HL-60 (cell line): ENCODE measurements around the gene ZEB1.

Experiments used
- DNase-seq, 2 experiments: peaks; one replicate each; pipeline ENCODE4 v3.0.0-alpha.2; 2010 to 2020; ENCODE audit warnings: low read depth in 1 of 2, low spot score in 1 of 2
- H3K27ac ChIP-seq: fragments of 250-450 bp; sonication (Bioruptor Pico); replicated peaks from 2 replicates; pipeline ENCODE4 v1.5.1; 2020; ENCODE audit warnings: mild to moderate bottlenecking, moderate library complexity
- H3K27me3 ChIP-seq: fragments of 250-450 bp; sonication (Bioruptor Pico); 2 replicates; pipeline ENCODE4 v1.5.1; 2021; ENCODE audit warnings: mild to moderate bottlenecking, moderate library complexity; ENCODE audit not compliant: insufficient read depth, poor library complexity, severe bottlenecking
- H3K4me3 ChIP-seq: replicated peaks from 2 replicates; pipeline ENCODE4 v1.5.1; 2011; ENCODE audit warnings: mild to moderate bottlenecking, control low read depth, low read length; ENCODE audit not compliant: insufficient read depth
- GABPA ChIP-seq: IDR thresholded peaks from 2 replicates; pipeline ENCODE4 v1.6.1; 2012; ENCODE audit warnings: low read depth
- POLR2AphosphoS5 ChIP-seq: IDR thresholded peaks from 2 replicates; pipeline ENCODE4 v1.6.1; 2012; ENCODE audit warnings: low read depth
- SPI1 ChIP-seq: IDR thresholded peaks from 2 replicates; pipeline ENCODE4 v1.6.1; 2012; ENCODE audit warnings: low read depth, mild to moderate bottlenecking, borderline replicate concordance
- TF ChIP-seq, protein P1 (sequence below): IDR thresholded peaks from one replicate; pipeline ENCODE4 v1.5.1; 2011; ENCODE audit warnings: low read length, control low read depth, inconsistent platforms; ENCODE audit not compliant: insufficient read depth
- TF ChIP-seq, protein P2 (sequence below): IDR thresholded peaks from 2 replicates; pipeline ENCODE4 v1.6.1; 2012; ENCODE audit warnings: low read depth; ENCODE audit not compliant: insufficient replicate concordance

The ZEB1 gene

DNA sequence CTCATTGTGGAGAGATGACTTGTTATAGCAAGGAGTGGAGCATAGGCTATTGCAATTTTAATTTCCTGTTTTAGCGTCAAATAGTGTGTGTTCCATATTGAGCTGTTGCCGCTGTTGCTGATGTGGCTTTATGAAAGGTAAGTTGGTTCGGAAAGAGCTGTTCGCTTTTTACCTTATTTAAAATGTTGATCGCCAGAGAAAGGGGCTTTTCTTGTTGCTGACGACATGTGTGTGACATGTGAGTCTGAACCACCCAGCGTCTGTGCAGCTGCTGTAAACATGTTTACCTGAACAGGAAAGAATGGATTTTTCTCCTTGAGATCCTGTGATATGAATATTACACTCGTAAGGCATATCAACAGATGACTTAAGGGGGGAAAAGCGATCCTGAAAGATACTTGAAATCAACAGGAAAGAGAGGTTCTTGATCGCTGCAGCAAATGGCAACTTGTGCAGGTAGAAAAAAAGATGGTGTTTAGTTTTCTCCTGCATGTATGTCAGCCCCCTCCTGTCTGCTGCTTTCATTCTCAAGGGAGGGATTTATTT lies 2.5 kb downstream of the ZEB1 start:
- Histone ChIP-seq H3K27ac (no peak overlapping the region), H3K27me3 (no peaks in the 10 kb centered on the region), H3K4me3 (peak overlapping the region; percentile 97)
- TF ChIP-seq GABPA (no peak), POLR2AphosphoS5 (no peak)
- TF ChIP-seq, protein P1, sequence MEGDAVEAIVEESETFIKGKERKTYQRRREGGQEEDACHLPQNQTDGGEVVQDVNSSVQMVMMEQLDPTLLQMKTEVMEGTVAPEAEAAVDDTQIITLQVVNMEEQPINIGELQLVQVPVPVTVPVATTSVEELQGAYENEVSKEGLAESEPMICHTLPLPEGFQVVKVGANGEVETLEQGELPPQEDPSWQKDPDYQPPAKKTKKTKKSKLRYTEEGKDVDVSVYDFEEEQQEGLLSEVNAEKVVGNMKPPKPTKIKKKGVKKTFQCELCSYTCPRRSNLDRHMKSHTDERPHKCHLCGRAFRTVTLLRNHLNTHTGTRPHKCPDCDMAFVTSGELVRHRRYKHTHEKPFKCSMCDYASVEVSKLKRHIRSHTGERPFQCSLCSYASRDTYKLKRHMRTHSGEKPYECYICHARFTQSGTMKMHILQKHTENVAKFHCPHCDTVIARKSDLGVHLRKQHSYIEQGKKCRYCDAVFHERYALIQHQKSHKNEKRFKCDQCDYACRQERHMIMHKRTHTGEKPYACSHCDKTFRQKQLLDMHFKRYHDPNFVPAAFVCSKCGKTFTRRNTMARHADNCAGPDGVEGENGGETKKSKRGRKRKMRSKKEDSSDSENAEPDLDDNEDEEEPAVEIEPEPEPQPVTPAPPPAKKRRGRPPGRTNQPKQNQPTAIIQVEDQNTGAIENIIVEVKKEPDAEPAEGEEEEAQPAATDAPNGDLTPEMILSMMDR = no peak
- no peak for DNase-seq

DNA sequence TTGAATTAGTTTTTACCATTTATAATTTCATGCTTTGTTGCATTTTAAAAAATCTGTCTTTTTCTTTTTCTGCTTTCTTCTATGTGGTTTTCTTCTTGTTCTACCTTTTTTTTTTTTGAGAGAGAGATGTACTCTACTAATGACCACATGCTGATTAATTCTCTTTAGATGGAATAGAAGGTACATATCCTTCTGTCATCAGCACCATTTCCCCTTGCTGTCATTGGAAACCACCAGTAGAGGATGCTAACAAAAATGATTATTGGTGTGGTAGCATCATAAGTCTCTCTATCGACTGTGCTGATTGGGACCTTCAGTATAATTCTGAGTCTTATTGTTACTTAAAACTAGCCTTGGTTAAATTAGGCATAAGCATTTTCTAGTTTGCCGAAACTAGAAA lies 3.6 kb downstream of the ZEB1 start:
- no peak overlapping the region for H3K4me3 ChIP-seq
- DNase-seq = peak in 1 of 2 experiments; percentile 24
- H3K27ac ChIP-seq = no peak overlapping the region
- H3K27me3 ChIP-seq = no peaks in the 10 kb centered on the region
- TF ChIP-seq POLR2AphosphoS5 = no peak
- TF ChIP-seq, protein P2, sequence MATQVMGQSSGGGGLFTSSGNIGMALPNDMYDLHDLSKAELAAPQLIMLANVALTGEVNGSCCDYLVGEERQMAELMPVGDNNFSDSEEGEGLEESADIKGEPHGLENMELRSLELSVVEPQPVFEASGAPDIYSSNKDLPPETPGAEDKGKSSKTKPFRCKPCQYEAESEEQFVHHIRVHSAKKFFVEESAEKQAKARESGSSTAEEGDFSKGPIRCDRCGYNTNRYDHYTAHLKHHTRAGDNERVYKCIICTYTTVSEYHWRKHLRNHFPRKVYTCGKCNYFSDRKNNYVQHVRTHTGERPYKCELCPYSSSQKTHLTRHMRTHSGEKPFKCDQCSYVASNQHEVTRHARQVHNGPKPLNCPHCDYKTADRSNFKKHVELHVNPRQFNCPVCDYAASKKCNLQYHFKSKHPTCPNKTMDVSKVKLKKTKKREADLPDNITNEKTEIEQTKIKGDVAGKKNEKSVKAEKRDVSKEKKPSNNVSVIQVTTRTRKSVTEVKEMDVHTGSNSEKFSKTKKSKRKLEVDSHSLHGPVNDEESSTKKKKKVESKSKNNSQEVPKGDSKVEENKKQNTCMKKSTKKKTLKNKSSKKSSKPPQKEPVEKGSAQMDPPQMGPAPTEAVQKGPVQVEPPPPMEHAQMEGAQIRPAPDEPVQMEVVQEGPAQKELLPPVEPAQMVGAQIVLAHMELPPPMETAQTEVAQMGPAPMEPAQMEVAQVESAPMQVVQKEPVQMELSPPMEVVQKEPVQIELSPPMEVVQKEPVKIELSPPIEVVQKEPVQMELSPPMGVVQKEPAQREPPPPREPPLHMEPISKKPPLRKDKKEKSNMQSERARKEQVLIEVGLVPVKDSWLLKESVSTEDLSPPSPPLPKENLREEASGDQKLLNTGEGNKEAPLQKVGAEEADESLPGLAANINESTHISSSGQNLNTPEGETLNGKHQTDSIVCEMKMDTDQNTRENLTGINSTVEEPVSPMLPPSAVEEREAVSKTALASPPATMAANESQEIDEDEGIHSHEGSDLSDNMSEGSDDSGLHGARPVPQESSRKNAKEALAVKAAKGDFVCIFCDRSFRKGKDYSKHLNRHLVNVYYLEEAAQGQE = no peak
- TF ChIP-seq SPI1 = no peak
- TF ChIP-seq, protein P1 = peak; percentile 12

DNA sequence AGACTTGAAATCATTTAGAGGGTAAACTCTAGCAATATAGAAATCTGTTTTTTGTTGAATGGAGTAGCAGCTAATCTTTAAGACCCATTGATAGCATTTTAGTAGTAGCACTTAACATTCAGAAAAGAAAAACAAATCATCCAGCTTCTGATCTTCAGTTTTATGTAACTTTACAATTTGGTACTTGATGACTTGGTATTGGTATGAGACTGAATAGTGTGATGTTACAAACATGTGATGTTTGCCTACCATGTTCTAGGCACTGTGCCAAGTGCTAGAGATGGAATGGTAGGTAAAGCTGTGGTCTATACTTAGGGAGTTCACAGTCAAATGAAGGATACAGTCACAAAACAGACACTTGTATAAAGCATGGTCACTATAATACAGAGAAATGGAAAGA lies 21.3 kb downstream of the ZEB1 start:
- no peak for TF ChIP-seq SPI1
- TF ChIP-seq, protein P1 = no peak
- TF ChIP-seq, protein P2 = no peak
- TF ChIP-seq POLR2AphosphoS5 = no peak
- TF ChIP-seq GABPA = no peak
- no peak overlapping the region for H3K27ac ChIP-seq
- H3K4me3 ChIP-seq = no peak overlapping the region
- no peak for DNase-seq
- H3K27me3 ChIP-seq = no peaks in the 10 kb centered on the region

DNA sequence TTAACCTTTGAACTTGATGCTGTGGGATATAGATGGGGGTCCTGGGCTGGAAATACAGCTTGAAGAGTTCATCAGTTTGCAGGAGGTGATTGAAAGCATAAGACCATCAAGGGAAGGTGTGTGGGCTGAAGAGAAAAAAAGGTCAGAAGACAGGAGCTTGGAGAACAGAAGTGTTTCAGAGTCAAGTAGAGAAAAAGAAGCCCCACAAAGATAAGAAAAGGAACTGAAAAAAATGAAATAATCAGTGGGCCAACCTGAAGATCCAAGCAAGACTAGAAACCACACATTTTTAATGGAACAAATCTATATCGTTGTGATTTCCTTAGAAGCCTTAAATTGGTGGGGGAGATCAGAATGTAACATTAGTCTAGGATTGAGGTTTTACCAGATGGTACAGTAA lies 22.5 kb downstream of the ZEB1 start:
- Histone ChIP-seq H3K27ac (no peak overlapping the region), H3K4me3 (no peak overlapping the region), H3K27me3 (no peaks in the 10 kb centered on the region)
- TF ChIP-seq GABPA (no peak), POLR2AphosphoS5 (no peak), SPI1 (no peak)
- TF ChIP-seq, protein P2 = no peak
- TF ChIP-seq, protein P1 = no peak
- DNase-seq = no peak
